M059J (cell line): ENCODE results near the gene PTPRT. TPM values are rescaled to one million over a fixed set of nuclear protein-coding genes. Genes with fewer than 3 reads are reported as not detected.
"Not testable (repeated sequence)": the region's sequence is repeated elsewhere in the genome, so short reads cannot be mapped to it uniquely, and the experiment has no call there.

Source experiments
- DNase-seq: peaks from one replicate; pipeline ENCODE4 v3.0.0-alpha.2; 2012; ENCODE audit warnings: low read depth
- total RNA-seq: library from RNA; depleted of rRNA; stranded (reverse); fragments of >200 nt; shearing (Covaris generic); gene quantifications from 2 replicates; pipeline ENCODE4 v1.2.3, GENCODE V29; 2014

Gene PTPRT
- total RNA-seq, 1 experiment from 2014 or later = not detected

GRCh38 chr20:42910808-42911207 lies 278.9 kb downstream of the PTPRT start:
- not testable (repeated sequence) for DNase-seq

DNA sequence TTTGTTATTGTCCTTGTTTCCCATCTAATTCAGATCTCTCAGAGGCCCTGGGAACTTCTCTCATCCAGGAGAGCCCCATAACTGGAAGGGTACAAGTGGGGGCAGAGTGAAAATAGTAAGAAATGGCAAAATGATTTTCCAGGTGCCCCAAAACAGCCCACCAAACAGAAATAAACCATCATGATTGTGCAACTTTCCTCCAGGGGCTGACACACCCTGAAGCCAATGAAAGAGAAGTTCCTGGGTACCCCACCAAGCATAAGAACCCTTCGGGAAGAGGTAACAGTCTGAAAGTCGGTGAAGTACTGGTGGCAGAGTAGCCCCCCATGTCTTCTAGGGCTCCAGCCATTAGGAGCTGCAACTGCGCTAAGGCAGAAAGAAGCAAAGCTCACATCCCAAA lies 282.0 kb downstream of the PTPRT start:
- DNase-seq = no peak

DNA sequence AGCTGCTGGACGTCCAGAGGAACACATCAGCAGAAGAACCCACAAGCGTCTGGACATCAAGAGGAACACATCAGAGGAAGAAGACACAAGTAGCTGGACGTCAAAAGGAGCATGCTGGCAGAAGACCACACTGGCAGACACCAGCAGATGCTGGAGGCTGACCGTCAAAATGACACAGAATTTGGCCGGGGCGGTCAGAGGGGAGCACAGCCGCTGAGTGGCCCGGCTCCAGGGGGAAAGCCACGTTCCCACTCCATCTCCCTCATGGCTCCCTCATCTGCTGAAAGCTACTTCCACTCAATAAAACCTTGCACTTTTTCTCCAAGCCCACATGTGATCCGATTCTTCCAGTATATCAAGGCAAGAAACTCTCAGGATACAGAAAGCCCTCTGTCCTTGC lies 283.6 kb downstream of the PTPRT start:
- no peak for DNase-seq

GRCh38 chr20:42902509-42902908 lies 287.2 kb downstream of the PTPRT start:
- DNase-seq = no peak

- DNase-seq = no peak
Measured at GRCh38 chr20:42901689-42902440, 287.8 kb downstream of the PTPRT start.

DNA sequence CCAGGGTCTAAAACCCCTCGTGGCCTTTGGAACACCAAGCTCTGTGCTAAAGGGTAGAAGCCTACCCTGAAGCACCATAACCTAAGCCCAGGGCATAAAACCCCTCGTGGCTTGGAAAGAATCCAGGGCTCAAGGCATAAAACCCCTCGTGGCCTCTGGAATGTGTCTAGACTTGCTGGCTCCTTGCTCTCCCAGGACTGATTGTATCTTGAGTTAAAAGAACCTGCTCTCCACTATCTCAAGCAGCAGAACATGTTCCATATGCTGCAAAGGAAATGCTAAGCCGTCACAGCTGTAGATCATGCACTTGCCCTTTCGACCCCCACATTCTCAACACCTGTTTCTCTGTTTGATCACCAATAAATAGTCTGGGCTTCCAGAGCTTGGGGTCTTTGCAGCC lies 288.9 kb downstream of the PTPRT start:
- DNase-seq = not testable (repeated sequence)

DNA sequence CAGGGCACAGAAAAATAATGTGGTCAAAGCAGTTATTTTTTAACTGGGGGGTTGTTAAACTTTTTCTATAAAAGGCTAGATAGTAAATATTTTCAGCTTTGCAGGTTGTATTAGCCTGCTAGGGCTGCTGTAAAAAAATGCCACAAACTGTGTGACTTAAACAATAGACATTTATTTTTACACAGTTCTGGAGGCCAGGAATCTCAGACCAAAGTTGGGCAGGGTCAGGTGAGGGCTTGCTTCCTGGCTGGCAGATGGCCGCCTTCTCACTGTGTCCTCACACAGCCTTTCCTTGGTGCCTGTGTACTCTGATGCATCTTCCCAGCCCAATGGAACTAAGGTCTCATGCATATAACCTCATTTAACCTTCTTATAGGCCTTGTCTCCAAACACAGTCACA lies 294.7 kb downstream of the PTPRT start:
- no peak for DNase-seq

DNA sequence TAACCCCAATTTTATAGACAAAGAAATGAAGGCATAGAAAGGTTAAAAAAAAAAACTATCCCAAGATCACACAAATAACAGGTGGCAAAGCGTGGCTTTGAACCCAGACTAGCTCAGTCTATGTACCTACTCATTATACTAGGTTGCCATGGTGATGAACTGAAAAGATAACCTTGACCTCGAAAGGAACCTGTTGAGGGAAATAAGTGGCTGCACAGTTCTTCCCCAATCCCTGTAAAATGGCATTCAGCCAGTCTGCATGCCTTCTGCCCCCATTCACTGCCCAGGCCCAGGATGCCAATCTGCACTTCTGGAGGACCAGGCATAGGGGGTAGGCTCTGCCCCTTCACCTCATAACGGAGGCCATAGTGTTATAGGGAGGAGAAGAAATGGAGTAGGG lies 295.2 kb downstream of the PTPRT start:
- no peak for DNase-seq

- no peak for DNase-seq
Measured at GRCh38 chr20:42889517-42889916, 300.2 kb downstream of the PTPRT start.

DNA sequence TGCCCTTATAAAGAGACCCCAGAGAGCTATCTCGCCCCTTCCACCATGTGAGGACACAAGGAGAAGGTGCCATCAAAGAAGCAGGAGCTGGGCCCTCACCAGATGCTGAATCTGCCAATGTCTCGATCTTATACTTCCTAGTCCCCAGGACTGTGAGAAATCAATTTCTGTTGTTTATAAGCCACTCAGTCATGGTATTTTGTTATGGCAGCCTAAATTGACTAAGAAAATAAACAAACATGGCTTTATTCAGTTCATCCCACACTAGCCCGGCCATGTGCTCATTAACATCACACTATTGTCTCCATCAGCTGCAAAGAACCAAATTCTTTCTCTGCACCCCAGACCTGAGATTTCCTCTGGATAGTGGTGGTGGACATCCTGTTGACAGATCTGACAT lies 302.4 kb downstream of the PTPRT start:
- no peak for DNase-seq

- DNase-seq = no peak
Measured at GRCh38 chr20:42886801-42887200, 302.9 kb downstream of the PTPRT start.

- no peak for DNase-seq
Measured at GRCh38 chr20:42886046-42886445, 303.7 kb downstream of the PTPRT start.

DNA sequence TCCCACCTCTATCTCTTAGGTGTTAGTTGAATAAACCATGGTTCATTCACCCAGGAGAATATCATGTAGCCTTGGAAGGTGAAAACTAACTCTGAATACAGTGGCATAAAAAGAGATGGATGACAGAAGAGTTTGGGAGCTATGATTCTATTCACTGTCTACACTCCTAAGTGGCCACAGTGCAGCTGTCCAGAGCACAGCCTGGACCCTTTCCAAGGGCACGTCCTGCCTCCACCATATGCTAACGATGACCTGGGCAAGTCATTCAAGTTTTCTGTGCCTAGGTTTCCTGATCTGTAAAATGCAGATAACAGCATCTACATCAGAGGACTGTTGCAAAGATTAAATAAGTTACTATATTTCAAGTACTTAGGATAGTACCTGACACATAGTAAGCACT lies 314.1 kb downstream of the PTPRT start:
- no peak for DNase-seq

DNA sequence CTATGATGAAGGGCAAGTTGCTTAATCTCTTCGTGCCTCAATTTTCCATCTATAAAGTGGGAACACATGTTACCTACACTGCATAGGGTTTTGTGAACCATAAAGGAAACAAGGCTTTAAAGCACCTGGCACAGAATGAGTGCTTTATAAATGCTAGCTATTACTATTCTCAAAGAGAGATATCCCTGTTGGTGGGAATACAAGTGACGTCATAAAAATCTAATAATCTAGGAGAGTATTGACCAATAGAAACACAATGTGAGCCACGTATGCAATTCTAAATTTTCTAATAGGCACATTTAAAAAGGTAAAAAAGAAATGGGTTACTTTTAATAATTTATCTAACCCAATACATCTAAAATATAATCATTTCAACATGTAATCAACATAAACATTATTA lies 316.4 kb downstream of the PTPRT start:
- no peak for DNase-seq

DNA sequence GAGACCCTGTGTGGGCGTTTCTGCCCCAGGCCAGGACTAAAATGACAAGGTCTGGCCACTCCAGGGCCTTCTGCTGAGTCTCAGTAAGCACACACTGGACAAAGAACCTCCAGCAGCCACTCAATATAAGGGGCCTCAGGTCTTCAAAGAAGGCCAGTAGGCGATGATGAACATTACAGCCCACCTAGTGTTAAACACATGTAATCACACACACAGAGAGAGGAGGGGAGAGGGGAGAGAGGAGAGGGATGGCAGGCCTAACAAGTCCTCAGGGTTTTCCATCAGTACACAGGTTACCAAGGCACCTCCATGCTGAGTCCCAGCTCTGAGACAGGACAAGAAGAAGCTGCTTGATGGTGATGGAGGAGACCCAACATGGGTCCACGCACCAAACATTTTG lies 325.6 kb downstream of the PTPRT start:
- DNase-seq = no peak

GRCh38 chr20:42862446-42862845 lies 327.3 kb downstream of the PTPRT start:
- DNase-seq = no peak

DNA sequence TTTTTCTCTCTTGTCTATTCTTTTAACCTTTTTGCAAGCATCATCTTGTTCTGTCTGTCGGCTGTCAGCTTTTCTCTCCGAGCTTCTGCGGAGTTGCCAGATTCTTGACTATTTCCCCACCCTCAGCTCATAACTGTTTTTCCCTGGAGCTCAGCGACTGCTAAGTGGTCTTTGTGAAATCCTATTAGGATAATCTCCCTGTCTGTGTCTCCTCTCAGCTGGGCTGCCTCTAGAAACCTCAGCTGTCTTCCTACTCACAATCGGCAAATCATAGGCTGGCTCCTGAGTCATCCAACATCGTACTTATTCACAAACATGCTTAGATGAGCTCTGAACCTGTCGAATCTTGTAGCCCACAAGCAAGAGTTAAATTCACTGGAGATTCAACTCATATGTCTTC lies 332.3 kb downstream of the PTPRT start:
- no peak for DNase-seq

- no peak for DNase-seq
Measured at GRCh38 chr20:42855896-42856295, 333.8 kb downstream of the PTPRT start.

DNA sequence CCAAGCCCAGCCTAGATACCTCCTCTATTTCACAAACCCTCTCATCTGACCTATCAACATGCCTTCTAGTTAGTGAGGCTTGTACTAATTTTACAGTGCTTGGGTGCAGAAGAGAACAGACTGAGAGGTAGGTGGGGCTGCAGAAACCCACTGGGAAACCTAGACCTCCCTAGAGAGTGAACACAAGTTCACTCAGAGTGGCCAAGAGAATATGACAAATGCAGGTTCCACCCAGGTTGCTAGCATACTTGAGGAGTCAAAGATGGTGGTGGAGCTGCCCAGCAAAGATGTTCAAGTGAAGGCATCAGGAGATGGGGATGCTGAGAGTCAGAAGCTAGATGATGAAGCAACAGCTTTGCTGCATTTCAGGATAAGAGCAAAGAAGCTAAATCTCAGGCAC lies 337.0 kb downstream of the PTPRT start:
- no peak for DNase-seq

DNA sequence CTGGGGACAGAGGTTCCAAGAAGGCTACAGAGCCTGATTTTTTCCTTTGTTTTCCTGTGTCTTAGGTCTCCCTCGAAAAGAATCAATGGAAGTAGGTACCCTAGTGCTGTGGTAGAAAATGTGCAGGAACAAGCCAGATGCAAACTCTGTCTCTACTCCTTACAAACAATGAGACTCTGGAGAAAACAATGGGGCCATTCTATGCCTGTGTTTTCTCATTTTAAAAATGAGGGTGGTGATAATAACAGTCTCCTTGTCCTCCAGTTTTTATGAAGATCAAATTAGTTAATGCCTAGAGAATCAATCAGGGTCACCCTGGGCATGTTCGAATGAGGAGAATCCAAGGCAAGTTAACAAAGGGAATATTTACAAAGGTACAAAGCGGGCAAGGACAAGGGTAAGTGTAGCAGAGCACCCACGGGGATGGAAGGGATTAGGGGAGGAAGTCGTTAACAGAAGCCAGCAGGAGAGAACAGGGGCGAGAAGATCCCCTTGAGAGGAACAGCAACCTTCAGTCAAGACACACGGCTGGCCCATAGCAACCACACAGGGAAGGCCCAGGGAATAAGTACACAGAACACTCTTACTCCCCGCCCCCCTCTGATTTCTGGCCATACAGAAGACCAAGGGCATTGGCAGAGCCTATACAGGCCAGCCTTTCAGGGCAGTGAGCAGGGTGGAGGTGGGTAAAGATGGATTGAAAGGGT lies 342.8 kb downstream of the PTPRT start:
- DNase-seq = no peak

GRCh38 chr20:42844751-42845150 lies 345.0 kb downstream of the PTPRT start:
- DNase-seq = no peak

- no peak for DNase-seq
Measured at GRCh38 chr20:42837456-42837855, 352.2 kb downstream of the PTPRT start.

DNA sequence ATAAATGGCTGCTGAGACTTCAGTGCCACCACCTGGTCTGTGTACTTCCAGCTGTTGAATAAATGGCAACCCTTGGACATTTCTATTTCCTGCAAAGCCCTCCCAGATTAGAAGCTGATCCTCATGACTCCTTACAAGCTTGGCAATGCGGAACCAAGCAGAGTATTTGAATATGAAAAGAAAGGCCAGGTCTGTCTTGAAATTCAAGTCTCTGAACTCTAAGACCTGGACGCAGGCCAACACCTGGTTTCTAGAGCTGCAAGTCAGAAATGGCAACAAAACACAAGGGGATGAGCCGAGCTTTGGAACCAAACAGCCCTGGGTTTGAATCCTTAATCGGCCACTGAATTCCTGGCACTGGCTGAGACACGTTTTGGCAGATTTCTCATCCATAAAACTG lies 353.4 kb downstream of the PTPRT start:
- DNase-seq = no peak

GRCh38 chr20:42807876-42808275 lies 381.8 kb downstream of the PTPRT start:
- no peak for DNase-seq
